Lung (tissue), 12 donors: Measurements from ENCODE around the gene APBA2. TPM values are rescaled to one million over a fixed set of nuclear protein-coding genes. Genes with fewer than 3 reads are reported as not detected.
A peak's percentile ranks its signal among the peaks of the same experiment; 100 is the strongest.

Source experiments
- ATAC-seq: fragments of 200-7000 bp; cut with Tn5 transposase; one replicate; pipeline ENCODE4 v1.9.1; 2020; ENCODE audit warnings: moderate number of reproducible peaks; ENCODE audit not compliant: insufficient read depth, low FRiP score
- DNase-seq, 3 donors: peaks; one replicate each; pipeline ENCODE4 v3.0.0-alpha.2; 2013 to 2017
- H3K27ac ChIP-seq, 2 donors: one replicate each; pipeline ENCODE4 v1.5.1; 2013; ENCODE audit warnings: mild to moderate bottlenecking in 2 of 2, moderate library complexity in 2 of 2, control low read depth in 1 of 2, inconsistent platforms in 1 of 2, low read depth in 1 of 2, low read length in 1 of 2
- H3K27me3 ChIP-seq, 3 donors: one replicate each; pipeline ENCODE4 v1.5.1; 2013; ENCODE audit warnings: low read length in 2 of 3; ENCODE audit not compliant: control insufficient read depth in 3 of 3, insufficient read depth in 3 of 3
- H3K36me3 ChIP-seq, 4 donors: one replicate each; pipeline ENCODE4 v1.5.1; 2013; ENCODE audit warnings: low read length in 4 of 4, mild to moderate bottlenecking in 1 of 4, moderate library complexity in 1 of 4; ENCODE audit not compliant: control insufficient read depth in 4 of 4, insufficient read depth in 4 of 4
- H3K4me1 ChIP-seq, 5 donors: one replicate each; pipeline ENCODE4 v1.5.1; 2013; ENCODE audit warnings: low read length in 5 of 5, mild to moderate bottlenecking in 2 of 5, moderate library complexity in 1 of 5; ENCODE audit not compliant: control insufficient read depth in 5 of 5, insufficient read depth in 5 of 5
- H3K4me3 ChIP-seq: one replicate; pipeline ENCODE4 v1.5.1; 2013; ENCODE audit warnings: mild to moderate bottlenecking, control low read depth, moderate library complexity
- H3K9ac ChIP-seq, 2 donors: one replicate each; pipeline ENCODE4 v1.5.1; 2013; ENCODE audit warnings: low read length in 2 of 2, control low read depth in 1 of 2; ENCODE audit not compliant: insufficient read depth in 1 of 2
- H3K9me3 ChIP-seq, 4 donors: one replicate each; pipeline ENCODE4 v1.5.1; 2013; ENCODE audit warnings: low read length in 3 of 4, mild to moderate bottlenecking in 1 of 4, moderate library complexity in 1 of 4; ENCODE audit not compliant: control insufficient read depth in 4 of 4, insufficient read depth in 3 of 4
- WGBS, 2 donors: extraction: QIAGEN DNeasy Blood & Tissue Kit; methylation state at CpG; one replicate each; pipeline ENCODE4 v1.1.7; 2013; 5-methylcytosine and 5-hydroxymethylcytosine counted together
- polyA plus RNA-seq, 2 donors: library from polyadenylated mRNA; stranded (reverse); fragments of 200-250 nt; gene quantifications; one replicate each; pipeline ENCODE4 v1.2.1, GENCODE V29; 2013
- total RNA-seq, 2 donors: library from RNA; depleted of rRNA in 1 of 2; stranded (reverse); fragments of >200 nt in 1 of 2; gene quantifications; one replicate each; pipeline ENCODE4 v1.2.1, GENCODE V29; 2014 to 2021
- TF ChIP-seq, protein P1 (sequence below): IDR thresholded peaks from 2 replicates; pipeline ENCODE4 v1.5.1; 2012; ENCODE audit warnings: mild to moderate bottlenecking; ENCODE audit errors: control extremely low read depth, extremely low read depth
- donor health status: control.
- donor health status: control.
- donor health status: Bipolar disorder and iron deficiency.
- donor health status: healthy.
- donor health status: DM: yes; HTN: yes; CAD: no.

APBA2 gene
- total and polyA plus RNA-seq, 4 donors, result 1.6 to 18.3 (median 4.5) TPM

DNA sequence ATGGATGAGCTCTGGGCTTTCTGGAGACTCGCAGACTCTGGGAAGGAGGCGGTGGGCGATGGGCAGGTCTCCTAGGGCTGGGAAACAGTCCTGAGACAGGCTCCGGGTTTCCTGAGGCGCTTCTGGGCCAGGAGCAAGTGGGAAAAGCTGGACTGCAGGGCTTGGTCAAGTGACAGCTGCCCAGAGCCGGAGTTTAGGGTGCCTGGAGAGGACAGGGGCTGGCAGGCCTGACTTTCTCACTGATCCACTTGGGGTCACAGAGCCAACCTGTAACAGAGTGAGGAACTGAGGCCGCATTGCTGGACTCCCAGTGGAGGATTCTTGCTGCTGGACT is 107.9 kb downstream of the APBA2 start:
- Histone ChIP-seq H3K9ac (no peak overlapping the region), H3K4me3 (no peak overlapping the region), H3K4me1 (peaks cover 0 to 13% (median 4%) of the 10 kb centered on the region in 5 donors), H3K9me3 (peaks cover 0 to 4% (median 0%) of the 10 kb centered on the region in 4 donors), H3K36me3 (no peaks in the 10 kb centered on the region), H3K27me3 (no peaks in the 10 kb centered on the region), H3K27ac (no peak overlapping the region)
- TF ChIP-seq, protein P1, sequence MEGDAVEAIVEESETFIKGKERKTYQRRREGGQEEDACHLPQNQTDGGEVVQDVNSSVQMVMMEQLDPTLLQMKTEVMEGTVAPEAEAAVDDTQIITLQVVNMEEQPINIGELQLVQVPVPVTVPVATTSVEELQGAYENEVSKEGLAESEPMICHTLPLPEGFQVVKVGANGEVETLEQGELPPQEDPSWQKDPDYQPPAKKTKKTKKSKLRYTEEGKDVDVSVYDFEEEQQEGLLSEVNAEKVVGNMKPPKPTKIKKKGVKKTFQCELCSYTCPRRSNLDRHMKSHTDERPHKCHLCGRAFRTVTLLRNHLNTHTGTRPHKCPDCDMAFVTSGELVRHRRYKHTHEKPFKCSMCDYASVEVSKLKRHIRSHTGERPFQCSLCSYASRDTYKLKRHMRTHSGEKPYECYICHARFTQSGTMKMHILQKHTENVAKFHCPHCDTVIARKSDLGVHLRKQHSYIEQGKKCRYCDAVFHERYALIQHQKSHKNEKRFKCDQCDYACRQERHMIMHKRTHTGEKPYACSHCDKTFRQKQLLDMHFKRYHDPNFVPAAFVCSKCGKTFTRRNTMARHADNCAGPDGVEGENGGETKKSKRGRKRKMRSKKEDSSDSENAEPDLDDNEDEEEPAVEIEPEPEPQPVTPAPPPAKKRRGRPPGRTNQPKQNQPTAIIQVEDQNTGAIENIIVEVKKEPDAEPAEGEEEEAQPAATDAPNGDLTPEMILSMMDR, result no peak
- ATAC-seq (no peak), DNase-seq (no peak)
- 90 to 93% methylated on average over 7 of the region's 7 CpGs for WGBS, 2 donors

DNA sequence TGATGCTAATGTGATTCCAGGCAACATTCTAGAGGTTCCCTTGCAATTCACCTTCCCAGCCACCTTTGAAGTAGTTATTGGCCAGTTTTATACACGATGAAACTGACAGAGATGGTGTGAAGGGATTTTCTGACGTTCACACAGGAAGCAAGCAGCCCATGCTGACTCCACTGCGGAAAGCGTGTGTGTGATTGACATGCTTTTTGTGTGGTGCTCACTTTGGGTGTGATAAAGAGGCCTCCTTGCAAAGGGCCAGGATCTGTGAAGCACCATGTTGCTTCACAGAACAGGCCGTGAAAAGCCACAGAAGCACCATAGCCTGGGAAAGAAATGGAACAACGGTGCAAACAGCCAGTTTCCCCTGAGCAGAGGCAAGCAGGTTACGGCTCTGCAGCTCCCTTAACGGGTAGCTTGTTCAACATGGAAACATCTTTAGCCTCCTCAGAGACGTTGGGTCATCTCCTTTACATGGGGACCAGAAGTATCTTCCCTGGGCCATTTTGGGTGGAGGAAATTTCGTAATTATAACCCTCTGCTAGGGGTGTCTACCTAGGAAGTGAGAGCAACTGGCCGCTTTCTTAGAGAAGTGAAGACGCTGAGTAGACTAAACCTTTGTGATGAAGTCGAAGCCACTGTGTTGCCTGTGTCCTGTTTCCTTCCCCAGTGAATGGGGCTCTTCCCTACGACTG is 108.5 kb downstream of the APBA2 start:
- no peaks in the 10 kb centered on the region for H3K27me3 ChIP-seq
- peaks cover 0 to 2% (median 0%) of the 10 kb centered on the region in 4 donors for H3K9me3 ChIP-seq
- H3K4me1 ChIP-seq, result peaks cover 0 to 13% (median 4%) of the 10 kb centered on the region in 5 donors
- 70 to 76% methylated on average over 14 of the region's 14 CpGs for WGBS, 2 donors
- no peak overlapping the region for H3K4me3 ChIP-seq
- no peak for ATAC-seq
- no peak for DNase-seq
- H3K9ac ChIP-seq, result no peak overlapping the region
- TF ChIP-seq, protein P1, result no peak
- H3K36me3 ChIP-seq, result no peaks in the 10 kb centered on the region
- peak overlapping the region in 1 of 2 donors; percentile 8 for H3K27ac ChIP-seq

DNA sequence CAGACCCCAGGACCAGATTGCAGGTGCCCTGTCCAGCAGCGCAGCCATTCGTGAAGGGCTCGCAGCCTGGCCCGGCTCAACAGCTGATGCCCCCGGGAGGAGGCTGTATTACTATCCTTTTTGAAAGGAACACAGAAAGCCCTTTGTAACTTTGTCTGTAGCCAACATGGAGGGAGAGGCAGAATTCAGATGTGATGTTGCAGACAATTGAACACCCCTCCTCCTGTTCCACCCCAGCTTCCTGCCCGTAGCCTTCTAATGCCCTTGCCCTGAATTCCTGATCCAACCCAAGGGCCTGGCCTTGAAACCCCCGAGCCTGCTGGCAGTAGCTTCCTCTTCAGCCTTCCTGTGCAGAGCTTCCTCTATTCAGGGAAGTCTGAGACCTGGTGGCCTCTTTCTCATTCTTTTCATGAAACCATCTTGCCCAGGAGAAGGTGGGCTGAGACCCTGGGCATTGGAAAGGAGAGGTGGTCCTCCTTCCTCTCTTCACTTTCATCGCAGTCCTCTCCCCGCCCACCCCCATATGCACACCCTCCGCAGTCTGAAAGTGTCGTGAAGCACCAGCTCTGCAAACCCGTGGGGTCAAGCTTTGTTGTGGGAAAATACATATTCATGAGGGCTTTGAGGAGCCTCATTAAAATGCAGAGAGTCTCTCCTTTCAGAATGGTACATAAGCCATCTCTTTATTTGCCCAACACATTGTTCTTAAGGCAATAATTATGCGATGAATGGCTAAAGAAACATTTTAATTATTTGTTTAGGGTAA is 109.2 kb downstream of the APBA2 start:
- TF ChIP-seq, protein P1, result no peak
- Histone ChIP-seq H3K27me3 (no peaks in the 10 kb centered on the region), H3K9ac (no peak overlapping the region), H3K4me1 (peaks cover 0 to 7% (median 2%) of the 10 kb centered on the region in 5 donors), H3K4me3 (no peak overlapping the region), H3K27ac (no peak overlapping the region), H3K9me3 (no peaks in the 10 kb centered on the region), H3K36me3 (no peaks in the 10 kb centered on the region)
- 76 to 78% methylated on average over 13 of the region's 13 CpGs for WGBS, 2 donors
- no peak for ATAC-seq
- DNase-seq, result peak in 1 of 3 donors; percentile 26
